Smooth muscle cell (in vitro differentiated cells): Measurements from ENCODE around the gene VPS35L. TPM values are rescaled to one million over a fixed set of nuclear protein-coding genes. Genes with fewer than 3 reads are reported as not detected.

ENCODE experiments used
- DNase-seq: peaks from one replicate; lab custom pipeline; 2025; ENCODE audit not compliant: unreplicated experiment; lab: John Stamatoyannopoulos, UW
- H2AFZ ChIP-seq: fragments of 200-600 bp; sonication (generic); 2 replicates; pipeline ENCODE4 v1.6.0; 2016; ENCODE audit warnings: antibody characterized with exemption, low read depth, mild to moderate bottlenecking
- H3F3A ChIP-seq: fragments of 200-600 bp; sonication (generic); 2 replicates; pipeline ENCODE4 v1.6.0; 2017; ENCODE audit warnings: antibody characterized with exemption, low read depth
- H3K27ac ChIP-seq: fragments of 200-600 bp; sonication (generic); 2 replicates; pipeline ENCODE4 v1.5.1; 2016; ENCODE audit warnings: low read depth, mild to moderate bottlenecking
- H3K27me3 ChIP-seq: fragments of 200-600 bp; sonication (generic); 2 replicates; pipeline ENCODE4 v1.6.1; 2016; ENCODE audit warnings: low read depth, mild to moderate bottlenecking
- H3K36me3 ChIP-seq: fragments of 200-600 bp; sonication (generic); 2 replicates; pipeline ENCODE4 v1.5.1; 2016; ENCODE audit warnings: low read depth
- H3K4me1 ChIP-seq: fragments of 200-600 bp; sonication (generic); 2 replicates; pipeline ENCODE4 v1.5.1; 2016; ENCODE audit warnings: low read depth
- H3K4me2 ChIP-seq: fragments of 200-600 bp; sonication (generic); 2 replicates; pipeline ENCODE4 v1.6.0; 2016; ENCODE audit warnings: mild to moderate bottlenecking
- H3K4me3 ChIP-seq: fragments of 200-600 bp; sonication (generic); 2 replicates; pipeline ENCODE4 v1.5.1; 2016; ENCODE audit warnings: mild to moderate bottlenecking
- H3K79me2 ChIP-seq: fragments of 200-600 bp; sonication (generic); 2 replicates; pipeline ENCODE4 v1.6.0; 2016; ENCODE audit warnings: low read depth, mild to moderate bottlenecking
- H3K9ac ChIP-seq: fragments of 200-600 bp; sonication (generic); 2 replicates; pipeline ENCODE4 v1.6.0; 2016; ENCODE audit warnings: low read depth
- H3K9me3 ChIP-seq: fragments of 200-600 bp; sonication (generic); replicated peaks from 2 replicates; pipeline ENCODE4 v1.5.1; 2016; ENCODE audit warnings: low read depth
- H4K20me1 ChIP-seq: fragments of 200-600 bp; sonication (generic); 2 replicates; pipeline ENCODE4 v1.6.0; 2016; ENCODE audit warnings: low read depth
- WGBS: methylation state at CpG from one replicate; pipeline ENCODE4 v1.1.7; 2016; ENCODE audit warnings: low lambda C conversion rate; 5-methylcytosine and 5-hydroxymethylcytosine counted together
- polyA plus RNA-seq: library from polyadenylated mRNA; unstranded; fragments of >200 nt; fragmentation: Nextera tagmentation; extraction: Ambion mirVana; gene quantifications from 2 replicates; pipeline ENCODE4 v1.2.1, GENCODE V29; 2016
- total RNA-seq: library from RNA; depleted of rRNA; stranded (reverse); fragments of >200 nt; gene quantifications from 2 replicates; pipeline ENCODE4 v1.2.3, GENCODE V29; 2014
- TF ChIP-seq, protein P1 (sequence below): fragments of 200-600 bp; sonication (generic); IDR thresholded peaks from 2 replicates; pipeline ENCODE4 v1.5.1; 2017; ENCODE audit warnings: borderline replicate concordance, mild to moderate bottlenecking, antibody characterized with exemption; ENCODE audit not compliant: insufficient read depth, poor library complexity, severe bottlenecking

The VPS35L gene
- total and polyA plus RNA-seq, 2 experiments from 2014 or later: 46.7 to 47.4 TPM

DNA sequence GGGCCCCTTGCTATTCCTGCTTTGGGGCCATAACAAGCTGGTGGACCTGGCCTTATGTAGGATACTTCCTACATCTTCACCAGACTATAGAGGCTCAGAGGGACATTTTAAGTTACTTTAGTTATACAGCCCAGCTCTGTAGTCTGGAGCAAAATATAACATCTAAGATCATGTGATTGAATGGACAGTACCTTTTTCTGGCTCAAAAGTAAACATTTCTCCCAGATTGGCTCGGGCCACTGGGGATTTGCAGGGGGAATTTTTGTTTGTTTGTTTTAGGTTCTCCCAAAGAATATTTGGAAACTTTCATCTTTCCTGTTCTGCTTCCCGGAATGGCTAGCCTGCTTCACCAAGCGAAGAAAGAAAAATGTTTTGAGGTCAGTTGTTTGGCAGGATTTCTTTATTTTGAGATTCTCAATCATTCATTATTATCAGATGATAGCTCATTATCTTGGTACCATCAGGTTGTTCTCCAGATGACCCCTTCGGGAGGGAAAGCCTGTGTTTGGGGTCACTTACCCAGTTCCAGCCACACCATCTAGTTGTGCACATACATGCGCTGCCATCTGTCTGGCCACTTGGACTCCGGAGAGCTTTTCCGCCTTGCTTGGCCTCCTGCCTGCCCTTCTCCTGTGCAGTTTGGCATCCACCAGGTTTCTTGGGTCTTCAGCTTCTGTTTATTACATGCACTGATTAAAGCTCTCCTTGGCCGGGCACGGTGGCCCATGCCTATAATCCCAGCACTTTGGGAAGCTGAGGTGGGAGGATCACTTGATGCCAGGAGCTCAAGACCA is 179.8 kb downstream of the VPS35L start:
- H3K9me3 ChIP-seq: no peaks in the 10 kb centered on the region
- H3K4me3 ChIP-seq: no peak overlapping the region
- DNase-seq: no peak
- no peaks in the 10 kb centered on the region for H3F3A ChIP-seq
- no peak overlapping the region for H3K4me2 ChIP-seq
- no peaks in the 10 kb centered on the region for H4K20me1 ChIP-seq
- H3K9ac ChIP-seq: no peak overlapping the region
- no peaks in the 10 kb centered on the region for H3K27me3 ChIP-seq
- H3K27ac ChIP-seq: no peak overlapping the region
- H2AFZ ChIP-seq: no peak overlapping the region
- TF ChIP-seq, protein P1, sequence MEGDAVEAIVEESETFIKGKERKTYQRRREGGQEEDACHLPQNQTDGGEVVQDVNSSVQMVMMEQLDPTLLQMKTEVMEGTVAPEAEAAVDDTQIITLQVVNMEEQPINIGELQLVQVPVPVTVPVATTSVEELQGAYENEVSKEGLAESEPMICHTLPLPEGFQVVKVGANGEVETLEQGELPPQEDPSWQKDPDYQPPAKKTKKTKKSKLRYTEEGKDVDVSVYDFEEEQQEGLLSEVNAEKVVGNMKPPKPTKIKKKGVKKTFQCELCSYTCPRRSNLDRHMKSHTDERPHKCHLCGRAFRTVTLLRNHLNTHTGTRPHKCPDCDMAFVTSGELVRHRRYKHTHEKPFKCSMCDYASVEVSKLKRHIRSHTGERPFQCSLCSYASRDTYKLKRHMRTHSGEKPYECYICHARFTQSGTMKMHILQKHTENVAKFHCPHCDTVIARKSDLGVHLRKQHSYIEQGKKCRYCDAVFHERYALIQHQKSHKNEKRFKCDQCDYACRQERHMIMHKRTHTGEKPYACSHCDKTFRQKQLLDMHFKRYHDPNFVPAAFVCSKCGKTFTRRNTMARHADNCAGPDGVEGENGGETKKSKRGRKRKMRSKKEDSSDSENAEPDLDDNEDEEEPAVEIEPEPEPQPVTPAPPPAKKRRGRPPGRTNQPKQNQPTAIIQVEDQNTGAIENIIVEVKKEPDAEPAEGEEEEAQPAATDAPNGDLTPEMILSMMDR: no peak
- WGBS: 80% methylated on average over 9 of the region's 9 CpGs
- no peaks in the 10 kb centered on the region for H3K4me1 ChIP-seq
- H3K36me3 ChIP-seq: no peaks in the 10 kb centered on the region
- no peaks in the 10 kb centered on the region for H3K79me2 ChIP-seq

DNA sequence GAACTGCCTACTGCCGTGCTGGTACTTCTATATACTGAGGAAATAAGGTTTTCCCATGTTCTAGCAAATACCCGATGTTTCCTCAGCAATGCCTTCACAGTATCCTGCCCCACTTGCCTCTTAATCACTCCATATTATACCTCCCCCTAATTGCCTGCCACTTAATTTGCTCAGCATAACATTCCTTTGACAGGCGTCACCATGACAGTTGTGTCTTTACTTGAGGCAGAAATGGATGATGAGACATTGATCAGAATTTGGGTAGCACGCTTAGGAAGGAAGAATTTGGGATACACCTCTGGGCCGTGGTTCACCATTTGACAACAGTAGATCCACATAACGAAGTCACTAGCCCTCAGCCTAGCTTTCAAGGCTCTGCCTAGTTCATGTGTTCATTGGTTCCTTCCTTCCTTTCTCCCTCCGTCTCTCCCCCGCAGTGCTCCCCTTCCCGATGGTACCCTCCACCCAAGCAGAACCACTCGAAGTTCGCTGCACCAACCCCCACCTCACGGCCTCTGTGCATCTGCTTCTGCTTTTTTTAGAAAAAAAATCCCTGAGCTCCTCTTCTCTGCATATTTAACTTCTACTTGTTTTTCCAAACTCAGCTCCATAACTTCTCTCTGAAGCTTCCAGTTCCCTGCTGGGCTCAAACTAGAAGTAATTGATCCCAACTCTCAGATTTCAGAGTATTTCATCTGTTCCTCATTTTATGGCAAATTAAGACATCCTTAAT is 182.0 kb downstream of the VPS35L start:
- Histone ChIP-seq H3K36me3 (no peaks in the 10 kb centered on the region), H3K4me2 (no peak overlapping the region), H3K4me3 (no peak overlapping the region), H2AFZ (no peak overlapping the region), H3K9ac (no peak overlapping the region), H3K79me2 (no peaks in the 10 kb centered on the region), H4K20me1 (no peaks in the 10 kb centered on the region), H3K9me3 (no peaks in the 10 kb centered on the region), H3F3A (no peaks in the 10 kb centered on the region), H3K27ac (no peak overlapping the region), H3K4me1 (no peaks in the 10 kb centered on the region), H3K27me3 (no peaks in the 10 kb centered on the region)
- DNase-seq: no peak
- 93% methylated on average over 12 of the region's 12 CpGs for WGBS
- TF ChIP-seq, protein P1: no peak

DNA sequence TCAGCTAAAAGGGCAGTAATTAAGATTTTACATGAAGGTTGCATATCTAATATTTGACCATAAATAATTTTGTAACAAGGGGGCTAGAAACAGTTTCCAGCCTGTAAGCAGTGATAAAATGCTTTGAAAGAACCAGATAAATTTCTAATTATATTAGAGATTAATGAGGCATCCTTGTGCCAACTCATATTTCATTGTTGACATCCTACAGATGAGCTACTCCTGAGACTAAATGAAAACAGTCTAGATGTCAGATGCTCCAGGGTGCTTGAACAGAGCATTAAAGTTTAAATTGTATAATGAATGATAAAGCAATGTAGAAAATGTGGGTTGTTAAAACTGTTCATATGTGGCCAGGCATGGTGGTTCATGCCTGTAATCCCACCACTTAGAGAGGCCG is 185.9 kb downstream of the VPS35L start:
- H3K9ac ChIP-seq: no peak overlapping the region
- no peaks in the 10 kb centered on the region for H3K27me3 ChIP-seq
- WGBS: 95% methylated on average over 1 of the region's 1 CpG
- no peaks in the 10 kb centered on the region for H3K79me2 ChIP-seq
- no peak overlapping the region for H3K4me2 ChIP-seq
- no peak for DNase-seq
- H4K20me1 ChIP-seq: no peaks in the 10 kb centered on the region
- no peaks in the 10 kb centered on the region for H3F3A ChIP-seq
- no peak overlapping the region for H3K27ac ChIP-seq
- peaks cover 24% of the 10 kb centered on the region for H3K4me1 ChIP-seq
- TF ChIP-seq, protein P1: no peak
- H3K9me3 ChIP-seq: no peaks in the 10 kb centered on the region
- no peak overlapping the region for H3K4me3 ChIP-seq
- H3K36me3 ChIP-seq: no peaks in the 10 kb centered on the region
- no peak overlapping the region for H2AFZ ChIP-seq

DNA sequence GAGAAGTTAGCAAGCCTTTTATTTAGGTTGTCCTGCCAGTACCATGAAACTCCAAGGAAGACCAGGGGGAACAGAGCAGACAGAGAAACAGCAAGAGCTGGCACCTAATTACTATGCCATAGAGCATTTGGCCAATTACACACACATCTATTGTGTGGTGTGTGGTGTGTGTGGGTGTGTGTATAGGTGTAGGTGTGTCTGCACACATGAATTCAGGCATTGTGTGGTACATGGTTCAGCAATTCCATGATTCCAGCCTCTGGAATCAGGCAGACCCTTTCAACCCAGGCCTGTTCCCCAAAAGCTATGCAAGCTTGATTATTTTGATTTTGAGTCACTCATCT is 188.3 kb downstream of the VPS35L start:
- no peaks in the 10 kb centered on the region for H4K20me1 ChIP-seq
- H3K27ac ChIP-seq: no peak overlapping the region
- no peak overlapping the region for H3K4me3 ChIP-seq
- no peak for DNase-seq
- H2AFZ ChIP-seq: no peak overlapping the region
- no peak overlapping the region for H3K4me2 ChIP-seq
- H3F3A ChIP-seq: no peaks in the 10 kb centered on the region
- no peaks in the 10 kb centered on the region for H3K9me3 ChIP-seq
- H3K79me2 ChIP-seq: no peaks in the 10 kb centered on the region
- H3K36me3 ChIP-seq: no peaks in the 10 kb centered on the region
- H3K27me3 ChIP-seq: no peaks in the 10 kb centered on the region
- TF ChIP-seq, protein P1: no peak
- peaks cover 30% of the 10 kb centered on the region for H3K4me1 ChIP-seq
- H3K9ac ChIP-seq: no peak overlapping the region
